Kidney epithelial cell (primary cell): ENCODE results near the gene IQGAP3. TPM values are rescaled to one million over a fixed set of nuclear protein-coding genes. Genes with fewer than 3 reads are reported as not detected.

Experiments used
- DNase-seq: peaks from one replicate; pipeline ENCODE4 v3.0.0-alpha.2; 2010; ENCODE audit warnings: low read depth
- H3K27me3 ChIP-seq: 2 replicates; pipeline ENCODE4 v1.6.0; 2011; ENCODE audit warnings: low read length; ENCODE audit not compliant: control insufficient read depth, insufficient read depth
- H3K36me3 ChIP-seq: 2 replicates; pipeline ENCODE4 v1.5.1; 2011; ENCODE audit warnings: low read length; ENCODE audit not compliant: control insufficient read depth, insufficient read depth
- H3K4me3 ChIP-seq: 2 replicates; pipeline ENCODE4 v1.5.1; 2011; ENCODE audit warnings: low read depth, mild to moderate bottlenecking, control low read depth, low read length
- CTCF ChIP-seq: IDR thresholded peaks from 2 replicates; pipeline ENCODE4 v1.5.1; 2011; ENCODE audit warnings: mild to moderate bottlenecking, moderate library complexity, low read length, control low read depth, inconsistent platforms; ENCODE audit not compliant: insufficient read depth, poor library complexity, severe bottlenecking
- total RNA-seq: library from RNA; depleted of rRNA; stranded (reverse); fragments of >200 nt; gene quantifications from 2 replicates; pipeline ENCODE4 v1.2.3, GENCODE V29; 2015

Gene IQGAP3
- total RNA-seq, 1 donor from 2014 or later, result 8.0 TPM

- no peak overlapping the region for H3K4me3 ChIP-seq
- no peak for DNase-seq
- H3K27me3 ChIP-seq, result no peaks in the 10 kb centered on the region
- TF ChIP-seq CTCF, result no peak
- no peaks in the 10 kb centered on the region for H3K36me3 ChIP-seq
Measured at GRCh38 chr1:156511644-156512043, 60.7 kb downstream of the IQGAP3 start.

- DNase-seq, result no peak
- no peak for TF ChIP-seq CTCF
- Histone ChIP-seq H3K27me3 (no peaks in the 10 kb centered on the region), H3K36me3 (no peaks in the 10 kb centered on the region), H3K4me3 (no peak overlapping the region)
Measured at GRCh38 chr1:156510709-156511108, 61.7 kb downstream of the IQGAP3 start.

- Histone ChIP-seq H3K27me3 (no peaks in the 10 kb centered on the region), H3K4me3 (no peak overlapping the region), H3K36me3 (no peaks in the 10 kb centered on the region)
- no peak for DNase-seq
- TF ChIP-seq CTCF, result no peak
Measured at GRCh38 chr1:156509424-156510034, 62.8 kb downstream of the IQGAP3 start.

- DNase-seq, result no peak
- H3K36me3 ChIP-seq, result no peaks in the 10 kb centered on the region
- no peak overlapping the region for H3K4me3 ChIP-seq
- no peaks in the 10 kb centered on the region for H3K27me3 ChIP-seq
- no peak for TF ChIP-seq CTCF
Measured at GRCh38 chr1:156508955-156509234, 63.5 kb downstream of the IQGAP3 start.

- DNase-seq, result no peak
- Histone ChIP-seq H3K36me3 (no peaks in the 10 kb centered on the region), H3K27me3 (no peaks in the 10 kb centered on the region), H3K4me3 (no peak overlapping the region)
- no peak for TF ChIP-seq CTCF
Measured at GRCh38 chr1:156508205-156508954, 64.0 kb downstream of the IQGAP3 start.

- TF ChIP-seq CTCF, result no peak
- no peak for DNase-seq
- no peak overlapping the region for H3K4me3 ChIP-seq
- H3K27me3 ChIP-seq, result no peaks in the 10 kb centered on the region
- H3K36me3 ChIP-seq, result no peaks in the 10 kb centered on the region
Measured at GRCh38 chr1:156506450-156506849, 65.9 kb downstream of the IQGAP3 start.
